IPS-18a (cell line): ENCODE data around the gene SORBS2.

Experiments
- H3K27ac ChIP-seq: one replicate; pipeline ENCODE4 v1.5.1; 2013; ENCODE audit warnings: low read length
- H3K27me3 ChIP-seq: one replicate; pipeline ENCODE4 v1.6.1; 2013; ENCODE audit warnings: mild to moderate bottlenecking, low read length; ENCODE audit not compliant: control insufficient read depth, insufficient read depth
- H3K36me3 ChIP-seq: one replicate; pipeline ENCODE4 v1.6.1; 2013; ENCODE audit warnings: low read depth, low read length; ENCODE audit not compliant: control insufficient read depth
- H3K4me1 ChIP-seq: one replicate; pipeline ENCODE4 v1.6.1; 2013; ENCODE audit warnings: low read depth, low read length; ENCODE audit not compliant: control insufficient read depth
- H3K4me3 ChIP-seq: one replicate; pipeline ENCODE4 v1.5.1; 2013; ENCODE audit warnings: low read length
- H3K9ac ChIP-seq: one replicate; pipeline ENCODE4 v1.6.1; 2013; ENCODE audit warnings: mild to moderate bottlenecking, low read length, moderate library complexity
- H3K9me3 ChIP-seq: one replicate; pipeline ENCODE4 v1.6.1; 2013; ENCODE audit warnings: low read depth, low read length; ENCODE audit not compliant: control insufficient read depth

The SORBS2 gene

DNA sequence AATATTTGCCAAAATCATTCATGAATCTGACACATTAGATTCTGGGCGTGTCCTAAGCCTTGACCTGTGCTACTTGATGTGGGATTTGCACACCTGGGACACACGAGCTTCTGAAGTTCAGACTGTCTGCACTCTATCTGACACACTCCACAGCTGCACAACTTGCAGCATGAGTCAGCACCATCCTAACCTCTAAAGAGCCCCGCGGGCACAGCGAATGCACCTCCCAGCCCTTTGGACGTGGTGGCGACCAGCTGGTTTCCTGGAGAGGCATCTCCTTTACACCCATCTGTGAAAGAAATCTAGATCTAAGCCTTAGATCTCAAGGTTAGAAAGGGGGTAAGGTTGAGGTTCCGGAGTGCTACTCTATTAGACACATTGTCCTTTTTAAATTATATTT is 69.2 kb downstream of the SORBS2 start:
- H3K27ac ChIP-seq = no peak overlapping the region

DNA sequence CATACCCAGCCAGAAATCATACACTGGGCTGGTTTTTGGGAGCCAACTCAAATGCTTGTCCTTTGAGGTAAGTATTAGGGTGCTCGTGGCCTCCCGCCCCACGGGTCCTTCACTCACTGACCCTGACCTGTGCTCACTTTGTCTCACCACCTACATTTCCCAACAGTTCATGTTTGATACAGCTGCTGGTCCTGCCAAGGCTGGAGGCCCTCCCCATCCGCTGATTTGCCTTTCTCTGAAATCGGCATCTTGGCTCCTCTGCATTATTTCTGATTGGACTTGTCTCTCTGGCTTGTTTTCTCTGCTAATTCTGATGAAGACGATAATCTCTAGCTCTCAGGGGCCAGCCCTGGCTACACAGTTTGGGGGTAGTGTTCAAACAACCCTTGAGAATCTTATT is 70.2 kb downstream of the SORBS2 start:
- no peaks in the 10 kb centered on the region for H3K9me3 ChIP-seq
- H3K4me3 ChIP-seq = no peak overlapping the region
- H3K36me3 ChIP-seq = no peaks in the 10 kb centered on the region
- no peak overlapping the region for H3K27ac ChIP-seq
- no peak overlapping the region for H3K9ac ChIP-seq
- no peaks in the 10 kb centered on the region for H3K27me3 ChIP-seq
- peaks cover 12% of the 10 kb centered on the region for H3K4me1 ChIP-seq

More for the DNA sequence above, 69.2 kb downstream of the SORBS2 start:
- Histone ChIP-seq H3K4me1 (peaks cover 12% of the 10 kb centered on the region), H3K4me3 (no peak overlapping the region), H3K27me3 (no peaks in the 10 kb centered on the region), H3K36me3 (no peaks in the 10 kb centered on the region), H3K9ac (no peak overlapping the region), H3K9me3 (no peaks in the 10 kb centered on the region)

GRCh38 chr4:185740471-185740873 is 71.5 kb downstream of the SORBS2 start:
- H3K27ac ChIP-seq = no peak overlapping the region
- no peaks in the 10 kb centered on the region for H3K36me3 ChIP-seq

GRCh38 chr4:185738820-185739219 is 73.2 kb downstream of the SORBS2 start:
- no peak overlapping the region for H3K27ac ChIP-seq
- no peaks in the 10 kb centered on the region for H3K36me3 ChIP-seq
- H3K9me3 ChIP-seq = no peaks in the 10 kb centered on the region
- no peak overlapping the region for H3K9ac ChIP-seq
- H3K4me1 ChIP-seq = peaks cover 12% of the 10 kb centered on the region
- no peak overlapping the region for H3K4me3 ChIP-seq
- no peaks in the 10 kb centered on the region for H3K27me3 ChIP-seq

More at GRCh38 chr4:185740471-185740873, 71.5 kb downstream of the SORBS2 start:
- Histone ChIP-seq H3K4me3 (no peak overlapping the region), H3K9me3 (no peaks in the 10 kb centered on the region), H3K9ac (no peak overlapping the region), H3K27me3 (no peaks in the 10 kb centered on the region), H3K4me1 (peaks cover 12% of the 10 kb centered on the region)

- no peak overlapping the region for H3K4me3 ChIP-seq
- H3K27me3 ChIP-seq = no peaks in the 10 kb centered on the region
- H3K4me1 ChIP-seq = peaks cover 12% of the 10 kb centered on the region
- H3K9ac ChIP-seq = no peak overlapping the region
- H3K9me3 ChIP-seq = no peaks in the 10 kb centered on the region
- H3K27ac ChIP-seq = no peak overlapping the region
- no peaks in the 10 kb centered on the region for H3K36me3 ChIP-seq
These were observed 73.9 kb downstream of the SORBS2 start for GRCh38 chr4:185738038-185738552.

DNA sequence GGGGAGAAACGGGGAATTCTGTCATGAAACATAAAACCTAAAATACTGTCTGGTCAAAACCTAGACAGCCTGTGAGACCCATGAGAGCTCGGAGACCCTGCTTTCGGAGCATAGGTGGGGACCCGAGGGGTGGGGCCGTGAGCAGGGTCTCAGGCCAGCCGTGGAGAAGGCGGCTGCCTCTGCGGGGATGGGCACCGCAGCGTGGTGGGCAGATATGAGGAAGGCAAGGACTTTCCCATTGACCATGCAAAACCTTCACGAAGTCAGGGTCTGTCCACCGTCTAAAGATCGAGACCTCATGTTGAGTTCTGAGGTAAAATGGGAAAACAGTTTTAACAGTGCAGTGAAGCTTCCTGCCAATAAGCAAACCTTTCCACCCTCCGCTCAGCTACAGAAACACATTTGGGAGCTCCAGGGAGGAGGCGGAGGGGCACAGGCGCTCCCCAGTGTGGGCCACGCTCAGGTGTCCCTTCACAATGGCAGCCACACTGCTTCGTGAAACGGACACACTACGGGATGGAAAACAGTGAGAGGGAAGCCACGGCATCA is 74.4 kb downstream of the SORBS2 start:
- Histone ChIP-seq H3K4me1 (peaks cover 12% of the 10 kb centered on the region), H3K9ac (no peak overlapping the region), H3K9me3 (no peaks in the 10 kb centered on the region), H3K36me3 (no peaks in the 10 kb centered on the region), H3K27me3 (no peaks in the 10 kb centered on the region), H3K4me3 (no peak overlapping the region), H3K27ac (no peak overlapping the region)

DNA sequence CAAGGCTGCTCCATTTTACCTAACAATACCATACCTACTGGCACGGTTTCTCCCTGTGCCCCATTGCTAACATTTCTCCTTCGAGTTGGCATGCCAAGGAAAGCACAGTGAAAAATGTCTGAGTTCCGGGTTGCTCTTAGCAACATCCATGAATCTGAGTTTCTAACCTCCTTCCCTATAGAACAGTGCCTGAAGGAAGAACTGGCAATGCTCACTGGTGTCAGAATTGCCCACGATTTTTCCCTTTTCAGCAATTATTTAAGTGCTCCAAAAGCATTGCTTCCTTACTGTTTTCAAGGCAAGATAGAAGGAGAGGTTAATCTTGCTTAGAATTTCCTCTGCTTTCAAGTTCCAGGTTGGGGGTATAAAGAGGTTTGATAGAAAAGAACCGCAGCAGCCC is 75.1 kb downstream of the SORBS2 start:
- Histone ChIP-seq H3K4me3 (no peak overlapping the region), H3K27ac (no peak overlapping the region), H3K9me3 (no peaks in the 10 kb centered on the region), H3K27me3 (no peaks in the 10 kb centered on the region), H3K36me3 (no peaks in the 10 kb centered on the region), H3K4me1 (peaks cover 12% of the 10 kb centered on the region), H3K9ac (no peak overlapping the region)

- no peak overlapping the region for H3K4me3 ChIP-seq
- no peaks in the 10 kb centered on the region for H3K9me3 ChIP-seq
- H3K9ac ChIP-seq = no peak overlapping the region
- H3K27ac ChIP-seq = no peak overlapping the region
- no peaks in the 10 kb centered on the region for H3K27me3 ChIP-seq
- H3K4me1 ChIP-seq = peaks cover 13% of the 10 kb centered on the region
- no peaks in the 10 kb centered on the region for H3K36me3 ChIP-seq
These were observed 76.1 kb downstream of the SORBS2 start for GRCh38 chr4:185735866-185736400.

DNA sequence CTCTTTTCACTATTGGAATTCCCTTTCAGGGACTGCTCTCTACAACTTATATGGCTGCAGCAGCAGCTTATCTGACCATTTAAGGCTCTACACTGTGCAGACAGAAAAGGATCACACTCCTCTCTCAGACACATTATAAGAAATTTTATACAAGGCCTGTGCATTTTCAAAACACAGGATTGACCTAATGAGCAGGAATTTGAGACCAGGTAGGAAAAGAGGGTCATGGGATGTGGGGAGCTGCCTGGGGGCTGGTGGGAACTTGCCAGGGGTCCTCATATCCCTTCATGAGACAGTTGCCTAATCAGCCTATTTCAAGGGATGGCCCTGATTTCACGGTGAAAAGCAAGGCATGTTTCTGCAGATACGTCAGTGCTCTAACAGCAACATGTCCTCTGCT is 77.1 kb downstream of the SORBS2 start:
- H3K9me3 ChIP-seq = no peaks in the 10 kb centered on the region
- no peak overlapping the region for H3K9ac ChIP-seq
- no peaks in the 10 kb centered on the region for H3K36me3 ChIP-seq
- H3K27ac ChIP-seq = no peak overlapping the region
- no peaks in the 10 kb centered on the region for H3K27me3 ChIP-seq
- H3K4me1 ChIP-seq = peaks cover 16% of the 10 kb centered on the region
- H3K4me3 ChIP-seq = no peak overlapping the region

GRCh38 chr4:185734214-185734613 is 77.8 kb downstream of the SORBS2 start:
- Histone ChIP-seq H3K4me1 (peaks cover 14% of the 10 kb centered on the region), H3K27me3 (no peaks in the 10 kb centered on the region), H3K4me3 (no peak overlapping the region), H3K9ac (no peak overlapping the region), H3K36me3 (no peaks in the 10 kb centered on the region), H3K27ac (no peak overlapping the region), H3K9me3 (no peaks in the 10 kb centered on the region)

GRCh38 chr4:185730849-185731608 is 81.0 kb downstream of the SORBS2 start:
- Histone ChIP-seq H3K9me3 (no peaks in the 10 kb centered on the region), H3K27ac (peak overlapping the region; percentile 19), H3K4me1 (peaks cover 8% of the 10 kb centered on the region), H3K27me3 (no peaks in the 10 kb centered on the region), H3K4me3 (no peak overlapping the region), H3K36me3 (no peaks in the 10 kb centered on the region), H3K9ac (peak overlapping the region; percentile 10)
